GM10248 (cell line): Measurements from ENCODE around the gene POLE4.

Experiments used
- CTCF ChIA-PET: fragments of 300-600 bp; sonication (Branson Sonifier 250); formaldehyde crosslinking; extraction: SDS; loops from one replicate; lab custom pipeline; 2021; ENCODE audit warnings: antibody characterized with exemption; lab: Yijun Ruan, JAX
- POLR2A ChIA-PET: fragments of 350-650 bp; sonication (Branson Sonifier 250); formaldehyde crosslinking; extraction: SDS; loops from one replicate; lab custom pipeline; 2020; ENCODE audit warnings: antibody characterized with exemption; lab: Yijun Ruan, JAX
- DNase-seq: peaks from one replicate; pipeline ENCODE4 v3.0.0; 2012; ENCODE audit errors: extremely low spot score
- TF ChIP-seq, protein P1 (sequence below): IDR thresholded peaks from 2 replicates; pipeline ENCODE4 v1.5.1; 2012; ENCODE audit warnings: mild to moderate bottlenecking, low read depth; ENCODE audit errors: extremely low read depth, missing control alignments, control extremely low read depth

POLE4 gene

DNA sequence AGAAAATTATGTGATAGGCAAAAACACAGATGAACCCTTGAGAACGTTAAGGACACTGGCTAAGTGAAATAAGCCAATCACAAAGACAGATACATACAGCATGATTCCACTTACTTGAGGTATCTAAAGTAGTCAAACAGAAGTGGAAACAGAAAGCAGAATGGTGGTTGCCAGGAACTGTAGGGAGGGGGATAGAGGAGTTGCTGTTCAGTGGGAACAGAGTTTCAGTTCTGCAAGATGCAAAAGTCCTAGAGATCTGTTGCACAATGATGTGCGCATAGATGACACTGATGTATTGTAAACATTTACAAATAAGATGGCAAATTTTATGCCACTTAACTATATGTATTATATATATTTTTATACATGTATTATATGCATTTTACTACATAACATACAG is 59.7 kb downstream of the POLE4 start:
- TF ChIP-seq, protein P1, sequence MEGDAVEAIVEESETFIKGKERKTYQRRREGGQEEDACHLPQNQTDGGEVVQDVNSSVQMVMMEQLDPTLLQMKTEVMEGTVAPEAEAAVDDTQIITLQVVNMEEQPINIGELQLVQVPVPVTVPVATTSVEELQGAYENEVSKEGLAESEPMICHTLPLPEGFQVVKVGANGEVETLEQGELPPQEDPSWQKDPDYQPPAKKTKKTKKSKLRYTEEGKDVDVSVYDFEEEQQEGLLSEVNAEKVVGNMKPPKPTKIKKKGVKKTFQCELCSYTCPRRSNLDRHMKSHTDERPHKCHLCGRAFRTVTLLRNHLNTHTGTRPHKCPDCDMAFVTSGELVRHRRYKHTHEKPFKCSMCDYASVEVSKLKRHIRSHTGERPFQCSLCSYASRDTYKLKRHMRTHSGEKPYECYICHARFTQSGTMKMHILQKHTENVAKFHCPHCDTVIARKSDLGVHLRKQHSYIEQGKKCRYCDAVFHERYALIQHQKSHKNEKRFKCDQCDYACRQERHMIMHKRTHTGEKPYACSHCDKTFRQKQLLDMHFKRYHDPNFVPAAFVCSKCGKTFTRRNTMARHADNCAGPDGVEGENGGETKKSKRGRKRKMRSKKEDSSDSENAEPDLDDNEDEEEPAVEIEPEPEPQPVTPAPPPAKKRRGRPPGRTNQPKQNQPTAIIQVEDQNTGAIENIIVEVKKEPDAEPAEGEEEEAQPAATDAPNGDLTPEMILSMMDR: no peak
- CTCF ChIA-PET: no interaction called here
- no peak for DNase-seq
- POLR2A ChIA-PET: no interaction called here
